NCI-H1092 treated with DMSO at 0.1 percent for 48 hours (cell line): ENCODE results near the gene STAT6.

Experiments
- DNase-seq: peaks from one replicate; lab custom pipeline; 2025; lab: John Stamatoyannopoulos, UW

STAT6 gene, protein sequence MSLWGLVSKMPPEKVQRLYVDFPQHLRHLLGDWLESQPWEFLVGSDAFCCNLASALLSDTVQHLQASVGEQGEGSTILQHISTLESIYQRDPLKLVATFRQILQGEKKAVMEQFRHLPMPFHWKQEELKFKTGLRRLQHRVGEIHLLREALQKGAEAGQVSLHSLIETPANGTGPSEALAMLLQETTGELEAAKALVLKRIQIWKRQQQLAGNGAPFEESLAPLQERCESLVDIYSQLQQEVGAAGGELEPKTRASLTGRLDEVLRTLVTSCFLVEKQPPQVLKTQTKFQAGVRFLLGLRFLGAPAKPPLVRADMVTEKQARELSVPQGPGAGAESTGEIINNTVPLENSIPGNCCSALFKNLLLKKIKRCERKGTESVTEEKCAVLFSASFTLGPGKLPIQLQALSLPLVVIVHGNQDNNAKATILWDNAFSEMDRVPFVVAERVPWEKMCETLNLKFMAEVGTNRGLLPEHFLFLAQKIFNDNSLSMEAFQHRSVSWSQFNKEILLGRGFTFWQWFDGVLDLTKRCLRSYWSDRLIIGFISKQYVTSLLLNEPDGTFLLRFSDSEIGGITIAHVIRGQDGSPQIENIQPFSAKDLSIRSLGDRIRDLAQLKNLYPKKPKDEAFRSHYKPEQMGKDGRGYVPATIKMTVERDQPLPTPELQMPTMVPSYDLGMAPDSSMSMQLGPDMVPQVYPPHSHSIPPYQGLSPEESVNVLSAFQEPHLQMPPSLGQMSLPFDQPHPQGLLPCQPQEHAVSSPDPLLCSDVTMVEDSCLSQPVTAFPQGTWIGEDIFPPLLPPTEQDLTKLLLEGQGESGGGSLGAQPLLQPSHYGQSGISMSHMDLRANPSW

DNA sequence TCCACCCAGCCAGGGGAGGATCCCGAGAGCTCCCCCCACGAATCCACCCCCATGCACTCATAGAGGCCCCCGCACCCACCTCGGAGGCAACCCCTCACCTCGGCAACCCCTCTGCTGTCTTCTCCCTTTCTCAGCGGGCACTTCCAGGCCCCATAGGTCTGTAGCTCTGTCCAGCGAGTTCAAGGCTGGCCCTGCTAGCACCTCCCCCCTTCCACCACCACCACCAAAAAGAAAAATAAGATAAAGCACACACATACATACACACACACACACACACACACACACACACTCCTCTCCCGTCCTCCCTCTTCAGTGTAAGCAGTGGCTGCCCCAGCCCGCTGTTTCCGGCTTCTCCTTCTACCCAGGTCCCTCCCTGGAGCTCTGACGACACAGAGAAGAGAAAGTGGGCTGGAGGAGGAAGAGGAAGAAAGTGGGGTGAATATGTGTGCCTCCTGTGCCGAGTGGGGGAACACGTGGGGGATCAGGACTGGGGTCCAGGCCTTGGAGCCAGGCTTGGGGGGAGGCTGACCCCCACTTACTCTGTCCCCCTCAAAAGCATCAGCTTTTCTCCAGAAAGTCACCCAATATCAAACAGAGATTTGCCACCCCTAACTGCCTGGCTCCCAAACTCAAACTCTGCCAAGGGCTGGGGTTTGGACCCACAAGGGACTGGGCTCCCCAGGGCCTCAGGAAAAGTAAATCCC, at the start of gene STAT6:
STAT6 (minus strand) TSS at position 332 of the 704 bp plus-strand sequence. CDS start 3,084 bp downstream, outside the sequence.
- DNase-seq, result no peak

DNA sequence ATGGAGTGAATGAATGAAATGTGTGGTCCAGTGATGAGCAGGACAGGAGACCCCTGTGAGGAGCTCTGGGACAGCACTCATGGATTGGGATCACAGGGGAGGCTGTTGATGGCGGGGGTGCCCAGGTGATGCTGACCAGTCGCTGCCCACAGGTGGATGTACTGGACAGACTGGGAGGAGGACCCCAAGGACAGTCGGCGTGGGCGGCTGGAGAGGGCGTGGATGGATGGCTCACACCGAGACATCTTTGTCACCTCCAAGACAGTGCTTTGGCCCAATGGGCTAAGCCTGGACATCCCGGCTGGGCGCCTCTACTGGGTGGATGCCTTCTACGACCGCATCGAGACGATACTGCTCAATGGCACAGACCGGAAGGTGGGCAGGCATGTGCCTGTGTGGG, 49.6 kb upstream of the STAT6 start:
- DNase-seq, result no peak

DNA sequence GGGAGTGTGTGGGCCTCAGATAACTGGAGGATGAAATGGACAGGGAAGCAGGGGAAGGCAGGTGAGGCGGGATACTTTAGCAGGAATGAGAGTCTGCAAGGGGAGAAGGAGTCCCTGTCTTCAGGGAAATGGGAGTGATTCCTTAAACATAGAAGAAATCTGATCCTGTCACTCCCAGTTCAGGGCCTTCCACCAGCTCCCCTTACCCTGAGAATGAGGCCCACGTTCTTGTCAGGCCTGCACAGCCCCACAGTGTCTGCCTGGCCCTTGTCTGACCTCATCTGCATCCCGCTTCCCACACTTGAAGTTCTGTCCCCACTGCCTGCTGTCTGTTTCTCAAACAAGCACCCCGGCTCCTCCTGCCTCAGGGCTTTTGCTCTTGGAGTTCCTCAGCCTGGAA, 48.9 kb upstream of the STAT6 start:
- DNase-seq, result no peak

DNA sequence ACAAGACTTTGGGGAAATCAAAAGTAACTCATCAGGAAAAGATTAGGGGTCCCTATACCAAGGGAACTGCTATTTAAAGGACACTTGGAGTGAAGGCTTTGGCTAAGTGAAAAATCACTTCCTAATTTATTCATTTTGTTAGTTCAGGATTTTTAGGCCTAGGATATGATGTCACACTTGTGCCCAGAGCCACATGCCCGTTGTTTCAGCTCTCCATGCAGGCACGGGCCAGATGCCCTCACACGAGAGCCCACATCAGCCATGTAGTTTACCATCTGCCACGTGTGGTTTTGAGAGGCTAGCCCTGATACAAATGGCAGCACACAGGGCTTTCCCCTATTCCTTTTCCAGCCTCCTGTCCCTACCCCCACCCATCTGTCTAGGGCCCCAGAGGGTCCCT, 48.1 kb upstream of the STAT6 start:
- no peak for DNase-seq

DNA sequence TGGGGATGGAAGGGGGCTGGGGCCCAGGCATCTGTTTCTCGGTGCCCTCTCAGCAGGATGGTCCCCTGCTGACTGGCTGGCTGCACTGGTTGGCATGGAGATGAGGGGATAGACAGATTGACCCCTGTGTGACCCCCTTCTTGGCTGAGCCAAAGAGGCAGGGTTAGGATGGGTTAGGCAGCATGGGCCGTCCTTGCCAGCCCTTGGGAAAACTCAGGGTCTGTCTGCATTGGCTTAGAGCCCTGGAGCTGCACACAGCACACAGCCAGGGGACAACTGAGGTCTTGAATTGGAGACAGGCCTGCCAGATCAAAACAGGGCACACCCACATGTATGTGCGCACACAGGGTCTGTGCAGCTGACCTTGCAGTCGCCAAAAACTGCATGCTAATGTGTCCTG, 47.5 kb upstream of the STAT6 start:
- DNase-seq, result no peak

DNA sequence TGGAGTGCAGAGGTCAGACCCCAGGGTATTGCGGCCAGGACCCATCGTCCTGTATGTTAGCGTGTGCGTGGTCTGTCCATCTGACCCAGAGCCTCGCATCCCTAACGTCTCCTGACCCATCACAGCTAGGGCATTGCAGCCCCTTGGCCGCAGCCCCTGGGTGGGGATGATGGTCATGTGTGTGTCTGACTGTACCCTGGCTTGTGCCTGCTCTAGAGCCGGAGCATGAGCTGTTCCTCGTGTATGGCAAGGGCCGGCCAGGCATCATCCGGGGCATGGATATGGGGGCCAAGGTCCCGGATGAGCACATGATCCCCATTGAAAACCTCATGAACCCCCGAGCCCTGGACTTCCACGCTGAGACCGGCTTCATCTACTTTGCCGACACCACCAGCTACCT, 47.0 kb upstream of the STAT6 start:
- DNase-seq, result no peak

DNA sequence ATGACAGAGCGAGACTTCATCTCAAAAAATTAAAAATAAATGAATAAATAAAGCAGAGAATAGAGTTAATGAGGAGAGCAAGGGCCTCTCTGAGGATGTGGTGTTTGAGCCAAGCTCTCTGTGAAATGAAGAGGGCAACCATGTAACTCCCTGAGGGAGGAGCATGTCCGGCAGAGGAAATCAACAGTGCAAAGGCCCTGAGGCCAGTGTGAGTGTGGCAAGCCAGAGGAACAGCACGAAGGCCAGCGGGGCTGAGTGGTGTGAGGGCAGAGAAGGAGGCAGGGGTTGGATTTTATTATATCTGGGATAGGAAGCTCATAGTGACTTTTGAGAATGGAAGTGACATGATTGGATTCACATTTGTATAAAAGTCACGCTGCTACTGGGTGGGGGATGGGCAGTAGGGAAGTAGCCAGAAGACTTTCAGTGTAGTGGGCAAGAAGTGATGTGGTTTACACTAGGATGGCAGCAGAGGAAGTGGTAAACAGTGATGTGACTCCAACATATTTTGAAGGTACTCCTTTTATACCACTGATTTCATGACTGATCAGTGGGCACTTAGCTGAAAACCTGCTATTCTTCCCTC, 46.5 kb upstream of the STAT6 start:
- DNase-seq, result no peak

DNA sequence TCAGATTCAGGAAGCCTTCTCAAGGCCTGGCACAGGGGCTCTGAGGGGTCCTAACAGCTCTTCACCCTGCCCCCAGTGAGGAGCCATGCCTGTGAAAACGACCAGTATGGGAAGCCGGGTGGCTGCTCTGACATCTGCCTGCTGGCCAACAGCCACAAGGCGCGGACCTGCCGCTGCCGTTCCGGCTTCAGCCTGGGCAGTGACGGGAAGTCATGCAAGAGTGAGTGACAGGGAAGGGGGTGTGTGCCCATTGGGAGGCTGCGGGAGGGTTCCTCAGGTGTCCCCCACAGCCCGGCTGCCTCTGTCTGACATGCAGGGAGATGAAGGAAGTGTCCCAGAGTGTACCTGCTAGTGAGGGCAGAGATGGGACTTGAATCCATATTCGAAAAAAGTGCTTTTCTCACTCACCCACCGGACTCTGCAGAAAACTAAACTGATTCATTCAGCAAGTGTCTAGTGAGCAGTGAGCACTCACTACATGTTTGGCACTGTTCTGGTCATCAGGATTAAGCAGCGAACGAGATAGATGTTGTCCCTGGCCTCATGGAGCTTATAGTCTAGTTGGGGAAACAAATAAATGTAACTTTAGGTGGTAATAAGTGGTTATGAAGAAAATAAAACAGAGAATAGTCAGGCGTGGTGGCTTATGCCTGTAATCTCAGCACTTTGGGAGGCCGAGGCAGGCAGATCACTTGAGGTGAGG, 45.7 kb upstream of the STAT6 start:
- DNase-seq, result no peak

DNA sequence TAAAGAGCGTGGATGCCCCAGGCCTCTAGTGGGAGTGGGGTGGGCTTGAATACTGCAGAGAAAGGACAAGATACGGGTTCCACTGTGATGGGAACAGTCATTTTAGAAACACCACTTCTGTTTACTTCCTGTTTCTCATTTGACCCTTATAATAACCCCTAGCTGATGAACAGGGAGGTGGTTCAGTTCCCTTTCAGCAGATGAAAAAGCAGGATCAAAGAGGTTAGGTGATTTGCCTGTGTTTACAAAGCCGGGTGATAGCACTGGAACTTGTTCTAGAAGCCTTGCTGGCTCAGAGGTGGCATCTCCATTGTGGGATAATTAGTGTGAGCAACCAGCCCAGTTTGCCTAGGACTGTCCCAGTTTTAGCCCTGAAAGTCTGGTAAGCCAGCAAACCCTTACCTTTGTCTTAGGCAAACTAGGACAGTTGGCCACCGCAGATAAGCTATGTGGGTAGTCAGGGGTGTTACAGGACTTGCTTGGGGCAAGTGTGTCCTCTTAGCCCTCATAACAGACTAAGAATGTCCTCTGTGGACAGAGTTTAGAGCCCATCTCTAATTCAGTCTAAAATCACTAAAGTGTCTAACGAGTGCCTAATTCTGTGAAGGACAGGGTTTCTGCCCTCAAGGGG, 43.8 kb upstream of the STAT6 start:
- DNase-seq, result no peak

DNA sequence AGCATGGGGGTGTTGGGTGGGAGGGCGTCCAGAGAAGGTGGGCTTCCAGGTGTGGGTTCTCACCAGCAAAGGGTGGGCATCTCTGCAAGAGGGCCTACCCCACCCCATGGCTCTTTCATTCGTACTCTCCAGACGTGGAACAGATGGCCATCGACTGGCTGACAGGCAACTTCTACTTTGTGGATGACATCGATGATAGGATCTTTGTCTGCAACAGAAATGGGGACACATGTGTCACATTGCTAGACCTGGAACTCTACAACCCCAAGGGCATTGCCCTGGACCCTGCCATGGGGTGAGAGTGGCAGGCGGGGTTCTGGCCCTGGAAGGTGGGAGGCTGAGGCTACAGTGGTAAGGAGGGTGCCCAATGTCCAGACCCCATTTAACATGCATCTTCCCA, 42.9 kb upstream of the STAT6 start:
- DNase-seq, result no peak

DNA sequence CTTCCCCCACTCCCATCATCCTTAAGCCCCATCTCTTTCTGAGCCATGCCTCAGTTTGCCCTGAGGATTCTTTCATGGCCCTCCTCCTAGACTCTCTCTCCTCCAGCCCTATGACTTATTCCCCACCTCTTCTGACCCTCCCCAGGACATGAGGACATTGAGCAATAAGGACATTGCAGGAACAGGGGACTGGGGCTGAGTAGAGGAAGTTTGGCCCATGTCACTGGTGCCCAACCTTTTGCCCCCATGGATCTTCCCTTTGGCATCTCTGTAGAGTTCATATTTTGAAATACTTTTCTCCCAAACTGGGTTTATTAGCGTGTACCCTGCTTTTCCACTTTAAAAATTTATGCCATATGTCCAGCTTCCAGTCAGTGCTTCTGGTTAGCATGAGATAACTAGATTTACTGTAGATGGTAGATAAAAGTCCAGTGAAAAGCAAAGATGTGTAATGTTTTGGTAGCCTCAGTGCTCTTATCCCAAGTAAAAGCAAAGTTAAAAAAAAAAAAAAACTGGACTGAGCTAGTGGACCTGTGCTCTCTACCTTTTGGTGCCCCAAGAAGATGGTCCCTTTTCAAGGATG, 42.3 kb upstream of the STAT6 start:
- no peak for DNase-seq

DNA sequence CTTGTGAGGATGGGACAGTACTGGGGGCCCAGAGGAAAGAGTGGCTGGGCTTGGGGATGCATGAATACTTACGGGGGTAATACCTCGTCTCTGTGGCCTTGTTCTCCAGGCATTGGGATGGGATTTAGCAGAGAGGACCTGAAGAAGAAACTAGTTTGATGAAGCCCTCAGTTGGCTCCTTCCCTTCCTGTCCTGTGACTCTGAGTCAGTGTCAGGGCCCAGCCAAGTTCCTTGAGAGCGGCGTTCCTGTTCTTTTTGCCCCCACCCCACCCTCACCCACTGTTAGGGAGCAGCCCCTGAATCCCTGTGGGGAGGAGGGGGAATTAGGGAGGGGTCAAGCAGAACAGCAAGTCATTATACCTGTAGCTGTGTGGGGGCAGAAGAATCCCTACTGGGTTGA, 41.5 kb upstream of the STAT6 start:
- no peak for DNase-seq

DNA sequence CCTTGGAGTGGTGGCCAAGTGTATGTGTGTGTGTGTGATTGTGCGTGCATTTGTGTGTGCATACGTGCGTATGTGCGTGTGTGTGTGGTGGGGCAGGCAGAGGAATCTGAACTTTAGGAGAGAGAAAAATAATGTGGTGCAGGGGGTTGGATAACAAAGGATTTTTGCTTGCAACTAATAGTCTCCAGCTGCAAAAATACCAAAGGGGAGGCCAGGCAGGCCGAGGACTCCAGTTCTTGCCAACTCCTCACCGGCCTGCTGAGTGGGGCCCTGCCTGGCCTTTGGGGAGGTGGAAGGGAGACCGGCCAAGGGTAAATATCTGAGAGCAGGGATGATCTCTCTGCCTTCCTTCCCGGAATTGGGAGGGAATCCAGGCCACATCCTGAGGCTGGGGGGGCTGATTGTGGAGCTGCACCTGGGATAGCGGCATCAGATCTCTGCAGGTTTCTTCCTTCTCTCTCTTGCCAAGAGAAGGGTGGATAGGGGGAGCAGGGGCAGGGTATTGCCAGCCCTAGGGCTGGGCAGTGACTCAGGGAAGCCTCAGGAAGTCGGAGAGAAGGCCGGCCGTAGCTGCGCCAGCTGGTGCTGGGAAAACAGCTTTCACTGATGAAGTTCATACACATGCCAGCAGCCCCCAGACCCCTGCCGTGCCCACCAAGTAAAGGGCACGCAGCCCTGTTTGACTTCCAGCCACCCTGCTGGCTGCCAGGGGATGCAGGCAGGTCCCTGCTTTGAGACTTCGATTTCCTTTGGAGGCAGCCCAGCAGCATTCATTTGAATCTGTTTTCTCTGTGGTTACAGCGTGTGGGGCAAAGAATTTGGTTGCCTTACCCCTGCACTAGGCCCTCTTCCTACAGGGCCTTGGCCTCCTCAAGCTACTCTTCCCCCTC, 40.8 kb upstream of the STAT6 start:
- DNase-seq, result no peak

DNA sequence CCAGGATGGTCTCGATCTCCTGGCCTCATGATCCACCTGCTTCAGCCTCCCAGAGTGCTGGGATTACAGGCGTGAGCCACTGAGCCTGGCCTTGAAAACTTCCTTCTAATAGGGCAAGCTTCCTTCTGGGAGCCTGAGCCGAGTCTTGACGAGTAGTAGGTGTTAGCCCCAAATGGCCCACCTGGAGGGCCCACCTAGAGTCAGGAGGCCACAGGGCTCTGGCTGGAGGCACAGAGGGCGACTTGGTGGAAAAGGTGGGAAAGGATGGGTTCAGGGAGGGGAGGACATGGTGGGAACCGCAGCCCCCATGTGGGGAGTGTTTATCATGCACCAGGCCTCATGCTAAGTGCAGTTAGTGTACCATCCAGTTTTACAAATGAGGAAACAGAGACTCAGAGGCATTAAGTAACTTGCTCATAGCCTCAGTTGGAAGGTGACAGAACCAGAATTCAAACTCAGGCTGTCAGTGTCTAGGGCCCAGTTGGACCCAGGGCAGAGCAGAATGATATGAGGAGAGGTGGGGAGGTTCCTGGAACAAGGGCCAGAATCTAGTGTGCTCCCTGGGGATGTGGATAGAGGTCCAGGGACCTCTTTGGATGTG, 39.3 kb upstream of the STAT6 start:
- no peak for DNase-seq

DNA sequence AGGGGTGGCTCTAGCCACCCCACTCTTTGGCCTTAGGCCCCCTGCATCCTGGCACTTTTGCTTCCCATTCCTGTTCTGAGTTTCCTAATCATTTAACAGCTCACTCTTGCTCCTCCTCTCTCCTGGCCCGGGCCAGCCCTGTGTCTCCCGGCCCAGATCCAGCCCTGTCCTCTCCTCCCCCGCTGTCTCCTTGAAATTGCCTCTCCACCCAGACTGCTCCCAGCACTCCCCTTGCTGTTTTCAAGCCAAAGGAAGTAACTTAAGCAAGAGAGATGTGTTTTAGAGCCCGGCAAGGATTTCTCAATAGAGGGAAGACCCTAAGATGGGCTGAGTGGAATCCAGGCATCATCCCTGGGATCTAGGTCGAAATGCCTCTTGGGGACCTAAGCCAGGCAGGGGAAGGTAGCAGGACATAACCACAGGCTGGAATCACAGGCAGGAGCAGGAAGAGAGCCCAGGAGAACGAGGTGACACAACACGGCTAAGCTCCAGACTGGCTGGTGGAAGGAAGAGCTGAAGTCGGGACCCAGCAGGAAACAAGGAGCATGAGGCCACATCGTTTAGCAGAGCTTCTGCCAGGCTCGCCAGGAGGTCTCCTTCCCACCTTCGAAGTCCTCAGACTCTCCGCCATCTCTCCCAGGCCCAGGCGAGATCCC, 38.2 kb upstream of the STAT6 start:
- no peak for DNase-seq

DNA sequence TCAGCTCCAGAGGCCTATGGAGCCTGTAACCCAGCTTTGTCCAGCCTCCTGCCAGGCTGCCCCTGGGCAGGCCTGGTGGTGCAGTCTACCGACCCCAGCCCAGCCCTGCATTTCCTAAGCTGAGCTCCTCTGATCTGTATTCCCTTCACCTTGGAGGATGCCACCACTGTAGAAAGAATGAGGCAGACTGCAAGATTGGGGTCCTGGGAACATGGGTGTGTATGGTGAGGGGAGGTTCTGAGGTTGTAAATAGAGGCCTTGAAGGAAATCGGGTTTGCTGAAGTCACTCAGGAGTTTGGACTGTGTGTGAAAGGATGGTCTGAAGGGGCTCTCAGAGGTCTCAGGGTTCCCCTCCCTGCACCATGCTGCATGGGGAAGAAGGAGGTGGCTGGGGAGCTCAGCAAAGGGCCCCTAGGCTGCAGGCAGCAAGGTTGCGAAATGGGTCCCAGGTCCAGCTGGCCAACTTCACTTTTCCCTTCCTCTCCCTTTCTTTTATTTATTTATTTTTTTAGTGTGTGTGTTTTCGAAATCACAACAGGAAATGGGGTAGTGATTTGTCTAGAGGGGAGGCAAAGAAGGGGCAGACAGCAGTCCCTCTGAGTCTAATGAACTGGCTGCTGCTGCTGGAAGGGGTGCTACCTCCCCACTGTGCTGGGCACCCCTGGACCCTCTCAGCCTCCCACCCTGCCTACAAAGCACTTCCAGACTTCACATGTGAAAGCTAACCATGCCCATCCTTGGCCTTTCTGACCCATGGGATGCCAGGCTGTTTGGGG, 37.5 kb upstream of the STAT6 start:
- DNase-seq, result no peak

DNA sequence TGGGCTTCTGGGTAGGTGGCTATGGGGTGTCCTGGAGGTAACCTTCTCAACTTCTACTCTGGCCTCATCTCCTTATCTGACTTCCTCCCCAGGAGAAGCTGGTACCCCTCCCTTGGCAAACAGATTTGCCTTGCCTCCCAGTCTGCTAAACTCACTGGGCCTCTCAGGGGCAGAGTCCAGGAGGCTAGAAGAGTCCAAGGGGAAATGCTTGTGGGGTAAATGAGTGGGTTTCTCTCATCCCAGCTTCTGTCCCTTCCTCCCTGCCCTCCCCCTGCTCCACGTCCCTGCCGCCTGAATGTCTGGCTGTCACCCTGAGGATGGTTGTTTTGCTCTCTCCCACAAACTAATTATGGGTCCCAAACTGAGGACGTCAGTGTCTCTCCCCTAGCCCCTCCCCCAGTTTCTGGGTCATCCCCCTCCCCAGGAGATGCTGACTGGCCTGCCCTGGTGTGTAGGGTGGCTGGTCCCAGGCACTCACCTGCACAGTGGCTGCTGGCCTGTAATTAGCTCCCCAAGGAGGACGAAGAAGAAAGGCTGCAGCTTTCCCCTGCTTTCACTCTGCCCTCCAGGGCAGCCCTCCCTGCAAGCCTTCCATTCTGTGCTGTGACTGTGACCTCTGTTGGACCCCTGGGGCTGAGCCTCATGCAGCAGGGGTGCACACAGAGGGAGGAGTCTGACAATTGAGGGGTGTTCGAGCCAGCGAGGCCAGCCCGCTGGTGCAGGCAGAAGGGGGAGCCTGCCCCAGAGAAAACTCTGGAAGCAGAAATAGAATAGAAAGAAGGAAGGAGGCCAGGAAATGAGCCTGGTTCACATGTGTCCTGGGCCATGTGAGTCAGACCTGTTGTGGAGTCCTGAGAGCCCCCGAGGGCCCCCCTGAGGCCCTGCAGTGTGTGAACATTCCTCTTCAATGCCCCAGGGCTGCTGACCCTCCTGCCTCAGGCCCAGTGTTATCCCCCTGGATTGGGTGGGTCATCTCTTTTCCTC, 36.1 kb upstream of the STAT6 start, which contains the start of gene LRP1-AS:
LRP1-AS (minus strand) TSS at position 659 of the 984 bp plus-strand sequence.
- no peak for DNase-seq
